ENCODE measurements around the gene HSPA12A. TPM values are rescaled to one million over a fixed set of nuclear protein-coding genes. Genes with fewer than 3 reads are reported as not detected.

Gene HSPA12A
- total RNA-seq, 4 donors from 2014 or later: 6.4 to 9.9 (median 9.5) TPM

DNA sequence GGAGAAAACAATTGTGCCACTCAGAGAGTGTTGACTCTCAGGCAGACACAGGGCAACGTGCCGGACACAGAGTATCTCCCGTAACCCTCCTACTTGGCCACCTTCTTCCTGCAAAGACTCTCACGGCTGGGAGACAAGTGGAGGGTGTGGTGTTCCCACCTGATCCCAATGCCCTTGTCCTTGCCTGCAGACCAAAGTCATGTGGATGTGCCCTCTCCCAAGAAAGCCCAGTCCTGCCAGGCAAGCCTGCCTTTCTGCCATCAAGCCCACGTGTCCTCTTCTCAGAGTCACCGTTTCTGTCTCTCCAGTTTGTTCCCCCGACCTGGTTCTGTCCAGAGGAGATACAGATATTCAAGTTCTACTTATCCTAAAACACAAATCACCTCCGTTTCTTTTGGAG lies 120.9 kb downstream of the HSPA12A start:
- 74 to 81% methylated on average over 8 of the region's 8 CpGs for WGBS, 2 donors
- no peak overlapping the region for H3K4me3 ChIP-seq (ENCODE audit: low read depth, poor library complexity, severe bottlenecking)
- TF ChIP-seq POLR2A (IDR thresholded peaks at IDR 0.05): no peak
- TF ChIP-seq, protein P1, sequence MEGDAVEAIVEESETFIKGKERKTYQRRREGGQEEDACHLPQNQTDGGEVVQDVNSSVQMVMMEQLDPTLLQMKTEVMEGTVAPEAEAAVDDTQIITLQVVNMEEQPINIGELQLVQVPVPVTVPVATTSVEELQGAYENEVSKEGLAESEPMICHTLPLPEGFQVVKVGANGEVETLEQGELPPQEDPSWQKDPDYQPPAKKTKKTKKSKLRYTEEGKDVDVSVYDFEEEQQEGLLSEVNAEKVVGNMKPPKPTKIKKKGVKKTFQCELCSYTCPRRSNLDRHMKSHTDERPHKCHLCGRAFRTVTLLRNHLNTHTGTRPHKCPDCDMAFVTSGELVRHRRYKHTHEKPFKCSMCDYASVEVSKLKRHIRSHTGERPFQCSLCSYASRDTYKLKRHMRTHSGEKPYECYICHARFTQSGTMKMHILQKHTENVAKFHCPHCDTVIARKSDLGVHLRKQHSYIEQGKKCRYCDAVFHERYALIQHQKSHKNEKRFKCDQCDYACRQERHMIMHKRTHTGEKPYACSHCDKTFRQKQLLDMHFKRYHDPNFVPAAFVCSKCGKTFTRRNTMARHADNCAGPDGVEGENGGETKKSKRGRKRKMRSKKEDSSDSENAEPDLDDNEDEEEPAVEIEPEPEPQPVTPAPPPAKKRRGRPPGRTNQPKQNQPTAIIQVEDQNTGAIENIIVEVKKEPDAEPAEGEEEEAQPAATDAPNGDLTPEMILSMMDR (IDR thresholded peaks at IDR 0.05): no peak
- intact Hi-C loops (cut with DNase I; ENCODE audit: low total_unique reads): no loop called here
- no peak for DNase-seq (ENCODE audit: low spot score in 2 of 2)

Other genes starting within 250 kb of the HSPA12A start
- under 1 TPM in 2 of 4 donors, not detected in 2; 0.23 to 0.32 TPM for gene PNLIP, start 196.6 kb downstream of the HSPA12A start, total RNA-seq
- not detected for gene PNLIPRP1, start 151.6 kb downstream of the HSPA12A start, total RNA-seq
- under 1 TPM in 1 of 4 donors, not detected in 3; 0.29 TPM for gene PNLIPRP2, start 121.6 kb downstream of the HSPA12A start, total RNA-seq
- gene ENO4, start 106.9 kb upstream of the HSPA12A start, total RNA-seq: 1 to 10 TPM in 1 of 4 donors, under 1 TPM in 1, not detected in 2; 0.06 to 4.4 TPM